Measurements from ENCODE around the gene PPP1R12A. TPM values are rescaled to one million over a fixed set of nuclear protein-coding genes. Genes with fewer than 3 reads are reported as not detected.

PPP1R12A gene
- total RNA-seq, 2 experiments from 2014 or later: 86.5 to 90.8 TPM

DNA sequence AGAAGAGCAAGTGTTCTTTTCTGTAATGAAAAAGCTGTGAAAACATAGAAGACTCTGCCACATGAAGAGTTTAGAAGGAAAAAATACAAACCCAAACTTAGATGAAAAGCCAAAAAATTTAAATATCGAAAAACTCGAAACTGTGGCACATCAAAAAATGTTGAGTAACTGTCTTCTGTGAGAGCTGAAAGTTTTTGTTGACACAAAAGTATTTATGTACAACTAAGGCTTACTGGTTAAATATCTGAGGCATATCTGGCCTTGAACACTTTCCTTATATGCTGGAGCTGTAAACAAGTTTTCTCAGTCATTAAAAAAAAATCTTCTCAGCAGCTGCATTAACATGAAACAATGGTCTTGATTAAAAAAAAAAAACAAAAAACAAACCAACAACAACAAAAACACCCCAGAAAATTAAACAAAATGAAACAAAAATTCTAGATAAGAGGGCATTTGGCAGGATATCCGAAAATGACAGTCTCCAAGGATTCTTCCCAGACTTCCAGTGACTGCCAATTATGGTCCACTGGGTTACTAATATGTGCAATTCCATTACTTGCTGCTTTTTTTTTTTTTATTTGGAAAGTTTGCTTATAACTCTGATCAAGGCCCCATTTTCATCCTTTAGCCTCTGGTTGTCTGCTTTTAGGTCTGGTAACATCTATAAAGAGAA lies 159.4 kb downstream of the PPP1R12A start:
- POLR2A ChIA-PET: interaction anchor here (0.8 kb wide), 1 partner anchor 159 kb away, joined by 3 read pairs; the partner anchor contains the start of gene PPP1R12A

DNA sequence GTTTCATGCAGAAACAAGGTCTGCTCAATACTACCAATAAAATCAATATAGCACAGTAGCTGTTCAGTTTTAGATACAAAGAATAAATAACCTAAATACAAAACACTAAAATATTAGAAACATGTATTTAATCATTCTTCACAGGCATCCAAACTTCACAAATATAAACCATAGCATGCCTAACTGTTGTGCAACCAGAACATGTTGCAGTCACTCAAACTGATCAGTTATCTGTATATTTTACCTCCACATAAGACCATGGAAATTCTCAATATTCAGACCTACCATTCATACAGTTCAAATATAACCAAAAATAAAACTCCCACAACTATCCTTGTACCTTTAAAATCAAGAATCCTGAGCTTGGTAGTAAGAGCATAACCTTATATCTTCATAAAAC lies 161.0 kb downstream of the PPP1R12A start:
- CTCF ChIA-PET: no interaction called here
- DNase-seq (no peak), ATAC-seq (no peak)
- no peaks in the 10 kb centered on the region for H3K9me3 Mint-ChIP-seq (ENCODE audit: insufficient read depth)
- peaks cover 18% of the 10 kb centered on the region for H3K36me3 Mint-ChIP-seq (ENCODE audit: low read depth)
- H3K4me1 Mint-ChIP-seq (ENCODE audit: low read depth): no peaks in the 10 kb centered on the region
- POLR2A ChIA-PET: no interaction called here
- H3K27me3 Mint-ChIP-seq (ENCODE audit: low read depth): no peaks in the 10 kb centered on the region
- H3K27ac Mint-ChIP-seq: no peak overlapping the region
- H3K4me3 Mint-ChIP-seq: no peak overlapping the region

More for the DNA sequence above, 159.4 kb downstream of the PPP1R12A start:
- Mint-ChIP-seq H3K27me3 (ENCODE audit: low read depth) (no peaks in the 10 kb centered on the region), H3K27ac (no peak overlapping the region), H3K4me3 (no peak overlapping the region), H3K4me1 (ENCODE audit: low read depth) (no peaks in the 10 kb centered on the region), H3K9me3 (ENCODE audit: insufficient read depth) (no peaks in the 10 kb centered on the region), H3K36me3 (ENCODE audit: low read depth) (peaks cover 20% of the 10 kb centered on the region)
- DNase-seq: no peak
- no peak for ATAC-seq
- CTCF ChIA-PET: interaction anchor here (0.9 kb wide), 1 partner anchor 8 kb away, joined by 3 read pairs; no protein-coding TSS in a partner anchor

DNA sequence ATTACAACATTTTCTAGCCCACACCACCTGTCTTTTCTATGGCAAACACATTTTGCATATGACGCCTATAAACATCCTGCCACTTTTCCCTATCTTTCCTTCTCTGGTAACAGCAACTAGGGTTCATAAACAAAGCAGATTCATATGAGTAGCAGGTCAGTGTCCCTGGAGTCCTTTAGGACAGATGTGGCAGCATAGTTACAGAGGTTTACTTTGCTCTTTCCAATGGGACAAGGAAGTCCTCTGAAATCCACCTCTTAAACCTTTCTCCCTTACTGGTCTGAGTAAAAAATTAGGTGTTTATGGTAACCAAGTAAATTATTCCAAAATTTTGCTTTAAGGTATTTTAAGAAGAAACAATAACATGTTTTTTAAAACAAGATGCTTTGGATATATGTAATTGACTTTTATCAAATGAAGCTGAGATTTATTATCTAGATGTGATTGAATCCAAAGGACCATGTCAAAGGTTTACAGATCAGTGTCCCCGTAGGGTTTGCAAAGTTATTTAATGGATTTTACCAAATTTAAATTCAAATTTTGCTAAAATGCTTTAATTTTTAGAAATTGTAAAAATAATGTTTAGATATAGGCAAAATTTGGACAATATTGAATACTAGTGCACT lies 164.9 kb downstream of the PPP1R12A start:
- no peaks in the 10 kb centered on the region for H3K4me1 Mint-ChIP-seq (ENCODE audit: low read depth)
- POLR2A ChIA-PET: no interaction called here
- peaks cover 4% of the 10 kb centered on the region for H3K27me3 Mint-ChIP-seq (ENCODE audit: low read depth)
- DNase-seq (no peak), ATAC-seq (no peak)
- CTCF ChIA-PET: no interaction called here
- no peaks in the 10 kb centered on the region for H3K9me3 Mint-ChIP-seq (ENCODE audit: insufficient read depth)
- H3K4me3 Mint-ChIP-seq: no peak overlapping the region
- H3K27ac Mint-ChIP-seq: no peak overlapping the region
- peaks cover 9% of the 10 kb centered on the region for H3K36me3 Mint-ChIP-seq (ENCODE audit: low read depth)

DNA sequence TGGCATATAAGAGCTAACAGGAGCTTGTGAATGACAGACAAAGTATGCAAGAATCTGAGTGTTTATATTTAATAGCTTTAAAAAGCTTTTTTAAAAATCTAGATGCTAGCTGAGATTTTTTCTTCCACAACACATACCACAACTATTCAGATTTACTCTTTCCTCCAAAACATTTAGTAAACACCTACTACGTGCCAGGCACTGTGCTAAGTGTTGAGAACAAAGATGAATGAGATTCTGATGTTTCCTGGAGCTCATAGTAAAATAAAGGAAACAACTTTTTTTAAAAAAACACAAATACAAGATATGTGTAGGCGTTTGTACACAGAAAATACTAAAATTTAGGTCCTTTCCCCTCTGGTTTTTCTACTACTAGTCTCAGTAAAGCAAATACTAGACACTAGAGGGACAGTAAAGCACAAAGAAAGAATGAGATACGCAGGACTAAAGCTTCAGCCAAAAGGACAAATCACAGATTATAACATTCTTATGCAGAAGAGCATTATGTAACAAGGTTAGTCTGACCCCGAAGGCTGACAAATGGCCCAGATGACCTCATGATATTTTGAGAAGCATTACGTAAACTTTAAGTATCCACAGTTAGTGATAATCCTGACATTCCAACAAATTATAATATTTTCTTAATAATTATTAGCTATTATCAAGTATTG lies 165.6 kb downstream of the PPP1R12A start:
- ChIA-PET POLR2A (no interaction called here), CTCF (no interaction called here)
- Mint-ChIP-seq H3K27ac (no peak overlapping the region), H3K4me3 (no peak overlapping the region), H3K9me3 (ENCODE audit: insufficient read depth) (no peaks in the 10 kb centered on the region), H3K36me3 (ENCODE audit: low read depth) (peaks cover 6% of the 10 kb centered on the region), H3K27me3 (ENCODE audit: low read depth) (peaks cover 4% of the 10 kb centered on the region), H3K4me1 (ENCODE audit: low read depth) (no peaks in the 10 kb centered on the region)
- DNase-seq: no peak
- ATAC-seq: no peak

DNA sequence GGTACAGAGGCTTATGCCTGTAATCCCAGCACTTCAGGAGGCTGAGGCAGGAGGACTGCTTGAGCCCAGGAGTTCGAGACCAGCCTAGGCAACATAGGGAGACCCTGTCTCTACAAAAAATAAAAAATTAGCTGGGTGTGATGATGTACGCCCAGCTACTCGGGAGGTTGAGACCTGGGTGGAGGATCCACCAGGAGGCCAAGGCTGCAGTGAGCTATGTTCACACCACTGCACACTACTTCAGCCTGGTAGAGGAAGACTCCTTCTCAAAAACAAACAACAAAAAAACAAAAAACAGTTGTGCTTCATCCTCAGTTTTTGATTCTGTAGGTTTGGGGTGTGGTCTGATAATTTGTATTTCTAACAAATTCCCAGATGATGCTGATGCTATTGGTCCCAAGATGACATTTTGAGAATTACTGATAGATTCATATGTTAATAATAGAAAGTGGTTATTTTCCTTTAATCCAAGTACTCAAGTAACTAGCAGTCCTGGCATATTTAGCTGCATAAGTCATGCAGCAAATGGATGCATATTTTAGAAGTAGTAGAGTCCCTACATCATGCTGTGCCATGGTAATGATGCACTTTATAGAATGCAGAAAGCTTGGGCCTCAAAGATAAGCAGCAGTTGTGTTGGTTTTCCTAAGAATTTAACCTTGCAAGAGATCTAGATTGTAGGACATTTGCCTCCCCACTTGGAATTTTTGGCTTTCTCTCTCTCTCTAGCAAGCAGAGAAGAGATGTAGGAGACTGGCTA lies 168.0 kb downstream of the PPP1R12A start:
- ChIA-PET CTCF (interaction anchor here (1.3 to 1.7 kb wide), 2 partner anchors 9 to 119 kb away, joined by 3 to 4 read pairs; no protein-coding TSS in a partner anchor), POLR2A (no interaction called here)
- H3K27me3 Mint-ChIP-seq (ENCODE audit: low read depth): peaks cover 8% of the 10 kb centered on the region
- H3K4me1 Mint-ChIP-seq (ENCODE audit: low read depth): no peaks in the 10 kb centered on the region
- no peak overlapping the region for H3K27ac Mint-ChIP-seq
- no peak overlapping the region for H3K4me3 Mint-ChIP-seq
- no peak for ATAC-seq
- H3K36me3 Mint-ChIP-seq (ENCODE audit: low read depth): peaks cover 2% of the 10 kb centered on the region
- H3K9me3 Mint-ChIP-seq (ENCODE audit: insufficient read depth): no peaks in the 10 kb centered on the region
- no peak for DNase-seq

DNA sequence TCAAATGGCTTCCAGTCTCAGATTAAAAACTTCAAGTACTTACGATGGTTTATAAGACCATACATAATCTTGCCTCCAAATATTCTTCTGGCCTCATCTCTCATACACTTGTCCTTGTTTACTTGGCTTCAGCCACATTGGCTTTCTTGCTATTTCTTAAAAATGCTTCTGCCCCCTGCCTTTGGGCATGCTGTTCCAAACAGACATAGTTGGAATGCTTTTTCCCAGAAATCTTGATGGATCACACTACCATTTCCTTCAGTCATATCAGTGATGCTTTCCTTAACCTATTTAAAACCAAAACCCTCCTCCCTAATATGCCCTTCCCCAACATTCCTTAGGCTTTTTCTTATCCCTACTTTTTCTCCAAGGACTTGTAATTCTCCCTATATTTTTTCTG lies 169.7 kb downstream of the PPP1R12A start:
- no peak overlapping the region for H3K4me3 Mint-ChIP-seq
- CTCF ChIA-PET: interaction anchor here (1.0 to 1.7 kb wide), 2 partner anchors 23 to 121 kb away, joined by 3 to 4 read pairs; no protein-coding TSS in a partner anchor
- H3K9me3 Mint-ChIP-seq (ENCODE audit: insufficient read depth): no peaks in the 10 kb centered on the region

DNA sequence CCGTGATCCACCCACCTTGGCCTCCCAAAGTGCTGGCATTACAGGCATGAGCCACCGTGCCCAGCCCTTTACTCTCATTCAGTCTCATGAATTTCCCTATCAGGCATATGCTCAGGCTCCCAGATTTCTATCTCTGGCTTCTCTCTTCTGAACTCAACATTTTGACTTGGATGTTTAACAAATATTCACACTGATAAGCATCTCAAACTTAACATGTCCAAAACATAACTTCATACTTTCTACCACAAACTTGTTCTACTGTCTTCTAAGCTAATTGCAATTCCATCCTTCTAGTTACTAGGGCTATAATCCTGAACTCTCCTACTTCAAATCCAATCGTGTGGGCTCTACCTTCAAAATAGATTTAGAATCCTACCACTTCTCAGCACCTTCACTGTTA lies 170.3 kb downstream of the PPP1R12A start:
- ATAC-seq: no peak
- H3K27ac Mint-ChIP-seq: no peak overlapping the region
- ChIA-PET POLR2A (no interaction called here), CTCF (no interaction called here)
- no peaks in the 10 kb centered on the region for H3K4me1 Mint-ChIP-seq (ENCODE audit: low read depth)
- H3K4me3 Mint-ChIP-seq: no peak overlapping the region
- H3K36me3 Mint-ChIP-seq (ENCODE audit: low read depth): no peaks in the 10 kb centered on the region
- no peaks in the 10 kb centered on the region for H3K9me3 Mint-ChIP-seq (ENCODE audit: insufficient read depth)
- no peak for DNase-seq
- H3K27me3 Mint-ChIP-seq (ENCODE audit: low read depth): peaks cover 8% of the 10 kb centered on the region

More for the DNA sequence above, 169.7 kb downstream of the PPP1R12A start:
- Mint-ChIP-seq H3K27me3 (ENCODE audit: low read depth) (peaks cover 8% of the 10 kb centered on the region), H3K36me3 (ENCODE audit: low read depth) (no peaks in the 10 kb centered on the region), H3K27ac (no peak overlapping the region), H3K4me1 (ENCODE audit: low read depth) (no peaks in the 10 kb centered on the region)
- DNase-seq (no peak), ATAC-seq (no peak)
- POLR2A ChIA-PET: no interaction called here

DNA sequence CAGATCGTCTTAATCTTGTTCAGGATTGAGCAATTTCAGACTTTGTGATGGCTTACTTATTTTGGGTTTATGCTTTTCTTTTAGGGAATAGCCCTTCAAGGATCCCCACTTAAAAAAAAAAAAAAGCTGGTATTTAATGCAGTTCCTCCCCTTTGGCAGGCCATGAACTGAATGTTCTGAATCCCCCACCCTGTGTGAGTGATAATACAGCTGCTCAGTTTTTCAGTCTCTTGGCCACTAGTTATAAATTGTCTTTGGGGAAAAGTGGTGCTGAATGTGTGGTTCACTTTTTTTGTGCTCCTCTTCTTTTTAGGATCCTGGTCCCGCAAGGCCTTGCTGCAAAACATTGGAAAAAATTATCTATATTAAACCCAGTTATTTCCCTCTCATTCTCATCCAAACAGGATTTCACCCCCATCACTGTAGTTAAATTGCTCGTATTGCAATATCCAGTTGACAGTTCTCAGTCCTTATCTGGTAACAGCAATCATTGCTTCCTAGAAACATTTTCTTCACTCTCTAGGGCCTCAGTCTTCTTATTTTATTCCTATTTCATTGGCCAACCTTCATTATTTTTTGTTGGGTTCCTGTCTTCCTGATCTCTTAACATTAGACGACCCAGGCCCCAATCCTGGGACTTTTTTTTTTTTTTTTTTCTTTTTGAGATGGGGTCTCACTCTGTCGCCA lies 171.0 kb downstream of the PPP1R12A start:
- H3K27me3 Mint-ChIP-seq (ENCODE audit: low read depth): peaks cover 8% of the 10 kb centered on the region
- no peaks in the 10 kb centered on the region for H3K9me3 Mint-ChIP-seq (ENCODE audit: insufficient read depth)
- no peak overlapping the region for H3K27ac Mint-ChIP-seq
- ChIA-PET CTCF (interaction anchor here (0.6 kb wide), 1 partner anchor 50 kb away, joined by 4 read pairs; no protein-coding TSS in a partner anchor), POLR2A (no interaction called here)
- no peak for ATAC-seq
- no peaks in the 10 kb centered on the region for H3K4me1 Mint-ChIP-seq (ENCODE audit: low read depth)
- no peaks in the 10 kb centered on the region for H3K36me3 Mint-ChIP-seq (ENCODE audit: low read depth)
- DNase-seq: no peak
- no peak overlapping the region for H3K4me3 Mint-ChIP-seq

DNA sequence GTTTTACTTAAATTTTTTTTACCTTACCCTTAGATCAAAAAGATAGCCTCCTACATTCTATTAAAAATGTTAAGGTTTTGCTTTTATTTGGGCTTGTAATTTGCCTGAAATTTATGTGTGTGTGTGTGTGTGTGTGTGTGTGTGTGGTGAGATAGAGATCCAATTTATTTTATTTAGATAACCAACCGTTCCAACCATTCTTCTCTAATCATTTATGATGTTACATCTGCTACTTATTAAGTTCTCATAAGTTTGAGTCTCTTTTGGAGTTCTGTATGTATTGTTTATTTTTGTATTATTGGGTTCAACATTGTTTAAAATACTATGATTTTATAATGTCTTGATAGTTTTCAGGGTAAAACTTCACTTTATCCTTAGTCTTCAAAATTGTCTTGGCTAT lies 173.6 kb downstream of the PPP1R12A start:
- H3K27me3 Mint-ChIP-seq (ENCODE audit: low read depth): peaks cover 8% of the 10 kb centered on the region
- H3K27ac Mint-ChIP-seq: no peak overlapping the region
- DNase-seq (no peak), ATAC-seq (no peak)
- no peaks in the 10 kb centered on the region for H3K36me3 Mint-ChIP-seq (ENCODE audit: low read depth)
- ChIA-PET CTCF (no interaction called here), POLR2A (no interaction called here)
- no peaks in the 10 kb centered on the region for H3K4me1 Mint-ChIP-seq (ENCODE audit: low read depth)
- H3K4me3 Mint-ChIP-seq: no peak overlapping the region
- peaks cover under 1% of the 10 kb centered on the region for H3K9me3 Mint-ChIP-seq (ENCODE audit: insufficient read depth)

DNA sequence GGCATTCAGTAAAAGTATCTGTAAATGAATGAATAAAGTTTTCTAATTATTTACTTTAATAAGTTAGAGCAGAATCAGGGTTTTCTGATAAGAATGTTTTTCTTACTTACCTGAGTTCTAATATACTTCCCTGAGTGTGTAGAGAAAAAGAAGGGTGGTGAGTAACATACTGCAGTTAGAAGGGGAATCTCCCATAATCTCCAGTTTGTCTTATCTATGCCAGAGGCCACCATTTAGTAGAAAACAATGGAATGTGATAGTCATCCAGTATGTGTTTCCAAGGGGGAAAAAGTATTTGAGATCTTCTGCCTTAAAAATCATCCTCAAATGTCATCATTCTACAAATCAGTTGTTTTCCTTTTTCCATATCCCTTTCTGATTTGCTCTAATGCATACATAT lies 187.6 kb downstream of the PPP1R12A start:
- no peak overlapping the region for H3K4me3 Mint-ChIP-seq
- no peak overlapping the region for H3K27ac Mint-ChIP-seq
- H3K27me3 Mint-ChIP-seq (ENCODE audit: low read depth): peaks cover 4% of the 10 kb centered on the region
- ChIA-PET POLR2A (interaction anchor here (0.6 kb wide), 1 partner anchor 1178 kb away, joined by 3 read pairs; no protein-coding TSS in a partner anchor), CTCF (no interaction called here)
- H3K36me3 Mint-ChIP-seq (ENCODE audit: low read depth): no peaks in the 10 kb centered on the region
- no peak for DNase-seq
- peaks cover 4% of the 10 kb centered on the region for H3K9me3 Mint-ChIP-seq (ENCODE audit: insufficient read depth)
- no peaks in the 10 kb centered on the region for H3K4me1 Mint-ChIP-seq (ENCODE audit: low read depth)
- ATAC-seq: no peak

Data from activated CD8-positive, alpha-beta T cell treated with anti-CD3 and anti-CD28 coated beads, Interleukin-2, amount 10 ng/mL, durations not matched to agents 7 days and 5 days (primary cell).